Measurements from ENCODE around the gene RGS1.

RGS1 gene

GRCh38 chr1:192576190-192577144, 894 bp downstream of the RGS1 start:
- POLR2A ChIA-PET (ENCODE audit: low non-redundant PET) = no interaction called here
- no peak for TF ChIP-seq CTCF (conservative IDR thresholded peaks at IDR 0.05; ENCODE audit: low read depth)
- CTCF ChIA-PET = no interaction called here
- DNase-seq (ENCODE audit: low spot score) = no peak
- H3K27ac ChIP-seq = no peak overlapping the region

GRCh38 chr1:192577145-192578140, 1.9 kb downstream of the RGS1 start:
- no peak for TF ChIP-seq CTCF (conservative IDR thresholded peaks at IDR 0.05; ENCODE audit: low read depth)
- ChIA-PET CTCF (interaction anchor here (0.7 to 1.2 kb wide), 4 partner anchors 9 to 103 kb away, joined by 3 to 5 read pairs (median 3); no protein-coding TSS in a partner anchor), POLR2A (ENCODE audit: low non-redundant PET) (no interaction called here)
- no peak for DNase-seq (ENCODE audit: low spot score)
- H3K27ac ChIP-seq = no peak overlapping the region

- POLR2A ChIA-PET (ENCODE audit: low non-redundant PET) = no interaction called here
- no peak for DNase-seq (ENCODE audit: low spot score)
- CTCF ChIA-PET = interaction anchor here (0.7 to 2.0 kb wide), 6 partner anchors 8 to 104 kb away, joined by 3 to 8 read pairs (median 4); no protein-coding TSS in a partner anchor
- no peak overlapping the region for H3K27ac ChIP-seq
- TF ChIP-seq CTCF (conservative IDR thresholded peaks at IDR 0.05; ENCODE audit: low read depth) = no peak
Measured at GRCh38 chr1:192578144-192578909, 2.8 kb downstream of the RGS1 start.

GRCh38 chr1:192579010-192579738, 3.6 kb downstream of the RGS1 start:
- no peak for DNase-seq (ENCODE audit: low spot score)
- no peak for TF ChIP-seq CTCF (conservative IDR thresholded peaks at IDR 0.05; ENCODE audit: low read depth)
- POLR2A ChIA-PET (ENCODE audit: low non-redundant PET) = no interaction called here
- no peak overlapping the region for H3K27ac ChIP-seq
- CTCF ChIA-PET = interaction anchor here (0.7 to 2.0 kb wide), 3 partner anchors 102 to 105 kb away, joined by 5 to 8 read pairs (median 7); no protein-coding TSS in a partner anchor

- peak; percentile 27; the same call in 1 of the 2 replicates for TF ChIP-seq CTCF (conservative IDR thresholded peaks at IDR 0.05; ENCODE audit: low read depth)
- ChIA-PET POLR2A (ENCODE audit: low non-redundant PET) (no interaction called here), CTCF (interaction anchor here (0.5 to 2.0 kb wide), 5 partner anchors 18 to 187 kb away, joined by 3 to 7 read pairs (median 5); no protein-coding TSS in a partner anchor)
- DNase-seq (ENCODE audit: low spot score) = peak; percentile 52
- no peak overlapping the region for H3K27ac ChIP-seq
Measured at GRCh38 chr1:192580351-192580962, 4.9 kb downstream of the RGS1 start.
